B cell (primary cell): ENCODE measurements around the gene SCARB1. TPM values are rescaled to one million over a fixed set of nuclear protein-coding genes. Genes with fewer than 3 reads are reported as not detected.

Source experiments
- ATAC-seq: fragments of 200-7000 bp; cut with Tn5 transposase; one replicate; pipeline ENCODE4 v1.10.0; 2021; ENCODE audit warnings: low read depth, mild to moderate bottlenecking, moderate number of reproducible peaks, moderate library complexity
- CTCF ChIA-PET: fragments of 350-600 bp; sonication (Branson Sonifier 250); formaldehyde crosslinking; loops from one replicate; lab custom pipeline; 2021; ENCODE audit warnings: antibody characterized with exemption, inconsistent platforms; lab: Charles Lee
- POLR2A ChIA-PET: fragments of 350-600 bp; sonication (Branson Sonifier 250); formaldehyde crosslinking; loops from one replicate; lab custom pipeline; 2021; ENCODE audit warnings: antibody characterized with exemption; lab: Charles Lee
- DNase-seq: peaks from one replicate; pipeline ENCODE4 v3.0.0; 2013
- H2AFZ ChIP-seq: 2 replicates; pipeline ENCODE4 v1.6.1; 2012; ENCODE audit warnings: mild to moderate bottlenecking, low read depth, low read length; ENCODE audit not compliant: insufficient read depth, poor library complexity, severe bottlenecking
- H3K27ac ChIP-seq, 2 donors: 1 replicate in 1 of 2; 2 replicates in 1 of 2; pipeline ENCODE4 v1.5.1; 2012 to 2013; ENCODE audit warnings: low read length in 2 of 2, mild to moderate bottlenecking in 2 of 2, moderate library complexity in 1 of 2
- H3K27me3 ChIP-seq, 4 experiments: fragments of 200-600 bp in 1 of 4; sonication (generic) in 1 of 4; replicated peaks in 1 of 4; 1 replicate in 2 of 4; 2 replicates in 2 of 4; pipeline versions ENCODE4 v1.6.1 to v1.7.0; 2013 to 2016; ENCODE audit warnings: low read length in 3 of 4, mild to moderate bottlenecking in 2 of 4, mixed read lengths in 1 of 4, moderate library complexity in 1 of 4; ENCODE audit not compliant: insufficient read depth in 4 of 4, control insufficient read depth in 3 of 4; ENCODE audit errors: control extremely low read depth in 1 of 4
- H3K36me3 ChIP-seq, 2 experiments: replicated peaks in 1 of 2; 1 replicate in 1 of 2; 2 replicates in 1 of 2; pipeline versions ENCODE4 v1.6.1 to v1.7.1; 2013; ENCODE audit warnings: low read length in 1 of 2; ENCODE audit not compliant: insufficient read depth in 2 of 2, control insufficient read depth in 1 of 2; ENCODE audit errors: control extremely low read depth in 1 of 2, extremely low read depth in 1 of 2
- H3K4me1 ChIP-seq, 2 donors: fragments of 200-600 bp in 1 of 2; sonication (generic) in 1 of 2; 1 replicate in 1 of 2; 2 replicates in 1 of 2; pipeline versions ENCODE4 v1.5.1 to v1.6.1; 2013 to 2017; ENCODE audit warnings: low read length in 2 of 2; ENCODE audit not compliant: control insufficient read depth in 2 of 2, insufficient read depth in 2 of 2
- H3K4me2 ChIP-seq: replicated peaks from 2 replicates; pipeline ENCODE3; 2012; ENCODE audit warnings: mild to moderate bottlenecking, low read depth, low read length; ENCODE audit not compliant: poor library complexity, severe bottlenecking
- H3K4me3 ChIP-seq, 5 experiments: fragments of 200-600 bp in 1 of 5; sonication (generic) in 1 of 5; 1 replicate in 3 of 5; 2 replicates in 2 of 5; pipeline versions ENCODE4 v1.5.1 to v1.7.0; 2011 to 2016; ENCODE audit warnings: low read length in 4 of 5, mild to moderate bottlenecking in 4 of 5, low read depth in 2 of 5, control low read depth in 1 of 5, moderate library complexity in 1 of 5; ENCODE audit not compliant: insufficient read depth in 1 of 5; ENCODE audit errors: control extremely low read depth in 1 of 5, extremely low read depth in 1 of 5
- H3K79me2 ChIP-seq: fragments of 200-600 bp; sonication (generic); one replicate; pipeline ENCODE4 v1.6.0; 2016; ENCODE audit warnings: low read length; ENCODE audit not compliant: control insufficient read depth, insufficient read depth
- H3K9ac ChIP-seq: fragments of 200-600 bp; sonication (generic); 2 replicates; pipeline ENCODE4 v1.6.1; 2017; ENCODE audit warnings: mild to moderate bottlenecking, low read length, moderate library complexity
- H3K9me3 ChIP-seq, 3 donors: one replicate each; pipeline versions ENCODE4 v1.6.1 to v1.7.1; 2013; ENCODE audit warnings: low read length in 2 of 3; ENCODE audit not compliant: control insufficient read depth in 2 of 3, insufficient read depth in 1 of 3; ENCODE audit errors: control extremely low read depth in 1 of 3
- H4K20me1 ChIP-seq: 2 replicates; pipeline ENCODE4 v1.6.0; 2012; ENCODE audit warnings: mild to moderate bottlenecking, low read length; ENCODE audit not compliant: insufficient read depth, control insufficient read depth, poor library complexity, severe bottlenecking
- H3K27ac Mint-ChIP-seq: one replicate; pipeline ENCODE4 v1.8.0; 2021; ENCODE audit warnings: mixed read lengths
- H3K27me3 Mint-ChIP-seq: one replicate; pipeline ENCODE4 v1.8.0; 2021; ENCODE audit warnings: mixed read lengths
- H3K4me1 Mint-ChIP-seq: one replicate; pipeline ENCODE4 v1.8.0; 2021; ENCODE audit warnings: mixed read lengths
- H3K4me3 Mint-ChIP-seq: one replicate; pipeline ENCODE4 v1.8.0; 2021; ENCODE audit warnings: mixed read lengths
- H3K9me3 Mint-ChIP-seq: one replicate; pipeline ENCODE4 v1.8.0; 2022; ENCODE audit warnings: mixed read lengths; ENCODE audit not compliant: insufficient read depth
- EZH2 ChIP-seq: IDR thresholded peaks from 2 replicates; pipeline ENCODE4 v1.6.1; 2012; ENCODE audit warnings: borderline replicate concordance, low read depth, mild to moderate bottlenecking, moderate library complexity, low read length; ENCODE audit not compliant: insufficient read depth, poor library complexity, severe bottlenecking
- WGBS: methylation state at CpG from one replicate; pipeline ENCODE4 v1.1.5; 2013; ENCODE audit warnings: missing lambda C conversion rate; ENCODE audit not compliant: insufficient coverage; 5-methylcytosine and 5-hydroxymethylcytosine counted together
- intact Hi-C: fragments of 100-400 bp; cut with micrococcal nuclease; formaldehyde crosslinking; loops from one replicate; pipeline ENCODE4 v1.10.0; 2022
- polyA plus RNA-seq: library from polyadenylated mRNA; depleted of rRNA; stranded (reverse); fragments of >200 nt; gene quantifications from 2 replicates; pipeline ENCODE4 v1.2.3, GENCODE V29; 2012
- total RNA-seq, 2 donors: library from RNA; stranded (reverse); fragments of 120-200 nt in 1 of 2; gene quantifications; 1 replicate in 1 of 2; 2 replicates in 1 of 2; pipeline versions ENCODE4 v1.2.3 to v1.2.4, GENCODE V29; 2013 to 2022
- TF ChIP-seq, protein P1 (sequence below): fragments of 200-600 bp; IDR thresholded peaks from one replicate; pipeline ENCODE4 v1.8.0; 2022; ENCODE audit warnings: antibody characterized with exemption, mild to moderate bottlenecking

The SCARB1 gene
- total and polyA plus RNA-seq, 2 donors (not counting 1 experiment from before 2014, with no cell fraction given): 26.8 to 30.7 TPM

DNA sequence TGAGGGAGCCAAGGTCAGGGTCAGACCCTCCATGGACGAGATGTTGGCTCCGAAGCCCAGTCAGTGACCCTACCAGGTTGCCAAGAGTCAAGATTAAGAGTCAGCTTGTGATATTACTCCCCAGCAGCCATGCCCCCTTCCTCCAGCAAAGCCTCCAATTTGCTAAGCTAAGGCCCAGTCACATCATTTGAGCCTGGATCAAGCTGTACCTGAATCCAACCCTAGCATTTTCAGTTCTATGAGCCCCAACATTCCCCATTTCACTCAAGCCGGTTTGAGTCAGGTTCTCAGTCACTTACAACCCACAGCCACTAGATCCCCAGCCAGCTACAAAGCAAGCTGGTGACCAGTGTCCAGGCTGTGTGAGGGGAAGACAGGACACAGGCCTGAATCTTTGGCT is 49.9 kb downstream of the SCARB1 start:
- H3K4me1 Mint-ChIP-seq: no peaks in the 10 kb centered on the region
- ATAC-seq (no peak), DNase-seq (no peak)
- H3K4me3 Mint-ChIP-seq: no peak overlapping the region
- Histone ChIP-seq H4K20me1 (no peaks in the 10 kb centered on the region), H3K4me3 (no peak overlapping the region), H3K4me1 (no peaks in the 10 kb centered on the region), H3K9me3 (peaks cover 0 to 5% (median 0%) of the 10 kb centered on the region in 3 donors), H3K4me2 (no peak overlapping the region), H2AFZ (no peak overlapping the region), H3K79me2 (peaks cover 6% of the 10 kb centered on the region), H3K9ac (no peak overlapping the region), H3K27ac (no peak overlapping the region), H3K27me3 (no peaks in the 10 kb centered on the region), H3K36me3 (peaks cover 2 to 16% of the 10 kb centered on the region in 2 experiments)
- intact Hi-C loops: no loop called here
- WGBS: 93% methylated on average over 2 of the region's 3 CpGs
- POLR2A ChIA-PET: no interaction called here
- no peaks in the 10 kb centered on the region for H3K27me3 Mint-ChIP-seq
- no peaks in the 10 kb centered on the region for H3K9me3 Mint-ChIP-seq
- TF ChIP-seq, protein P1, sequence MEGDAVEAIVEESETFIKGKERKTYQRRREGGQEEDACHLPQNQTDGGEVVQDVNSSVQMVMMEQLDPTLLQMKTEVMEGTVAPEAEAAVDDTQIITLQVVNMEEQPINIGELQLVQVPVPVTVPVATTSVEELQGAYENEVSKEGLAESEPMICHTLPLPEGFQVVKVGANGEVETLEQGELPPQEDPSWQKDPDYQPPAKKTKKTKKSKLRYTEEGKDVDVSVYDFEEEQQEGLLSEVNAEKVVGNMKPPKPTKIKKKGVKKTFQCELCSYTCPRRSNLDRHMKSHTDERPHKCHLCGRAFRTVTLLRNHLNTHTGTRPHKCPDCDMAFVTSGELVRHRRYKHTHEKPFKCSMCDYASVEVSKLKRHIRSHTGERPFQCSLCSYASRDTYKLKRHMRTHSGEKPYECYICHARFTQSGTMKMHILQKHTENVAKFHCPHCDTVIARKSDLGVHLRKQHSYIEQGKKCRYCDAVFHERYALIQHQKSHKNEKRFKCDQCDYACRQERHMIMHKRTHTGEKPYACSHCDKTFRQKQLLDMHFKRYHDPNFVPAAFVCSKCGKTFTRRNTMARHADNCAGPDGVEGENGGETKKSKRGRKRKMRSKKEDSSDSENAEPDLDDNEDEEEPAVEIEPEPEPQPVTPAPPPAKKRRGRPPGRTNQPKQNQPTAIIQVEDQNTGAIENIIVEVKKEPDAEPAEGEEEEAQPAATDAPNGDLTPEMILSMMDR: no peak
- TF ChIP-seq EZH2: no peak
- no peak overlapping the region for H3K27ac Mint-ChIP-seq
- CTCF ChIA-PET: no interaction called here

DNA sequence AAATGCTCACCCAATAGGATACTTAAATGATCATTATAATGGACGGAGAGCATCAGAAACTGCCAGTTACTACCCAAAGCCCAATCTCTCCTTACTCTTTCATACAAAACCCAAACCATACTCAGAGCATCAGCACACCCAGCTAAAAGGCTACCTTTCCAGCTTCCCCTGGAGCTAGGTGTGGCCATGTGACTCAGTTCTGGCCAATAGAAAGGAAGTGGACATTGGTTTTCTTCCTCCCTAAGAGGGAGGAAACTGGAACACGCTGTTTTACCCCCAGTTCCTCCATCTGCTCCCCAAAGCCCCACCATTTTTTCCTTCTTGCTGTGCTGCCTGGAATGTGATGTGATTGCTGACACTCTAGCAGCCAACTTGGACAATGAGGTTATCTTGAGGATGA is 50.7 kb downstream of the SCARB1 start:
- no peaks in the 10 kb centered on the region for H3K9me3 Mint-ChIP-seq
- H3K4me1 Mint-ChIP-seq: no peaks in the 10 kb centered on the region
- Histone ChIP-seq H3K79me2 (peaks cover 3% of the 10 kb centered on the region), H3K9me3 (peaks cover 0 to 5% (median 0%) of the 10 kb centered on the region in 3 donors), H3K4me1 (no peaks in the 10 kb centered on the region), H3K27me3 (no peaks in the 10 kb centered on the region), H3K27ac (no peak overlapping the region), H2AFZ (no peak overlapping the region), H3K4me3 (no peak overlapping the region), H3K9ac (no peak overlapping the region), H4K20me1 (no peaks in the 10 kb centered on the region), H3K36me3 (peaks cover 2 to 16% of the 10 kb centered on the region in 2 experiments), H3K4me2 (no peak overlapping the region)
- TF ChIP-seq, protein P1: no peak
- TF ChIP-seq EZH2: no peak
- CTCF ChIA-PET: no interaction called here
- POLR2A ChIA-PET: no interaction called here
- no peak overlapping the region for H3K4me3 Mint-ChIP-seq
- H3K27me3 Mint-ChIP-seq: no peaks in the 10 kb centered on the region
- WGBS: 100% methylated on average over 1 of the region's 2 CpGs
- no peak overlapping the region for H3K27ac Mint-ChIP-seq
- DNase-seq (no peak), ATAC-seq (no peak)
- intact Hi-C loops: no loop called here
